Neural progenitor cell (in vitro differentiated cells): ENCODE data around the gene NEURL1. TPM values are rescaled to one million over a fixed set of nuclear protein-coding genes. Genes with fewer than 3 reads are reported as not detected.

ENCODE experiments used
- DNase-seq: peaks from one replicate; pipeline ENCODE4 v3.0.0-alpha.2; 2016; ENCODE audit warnings: low spot score
- H2AFZ ChIP-seq: fragments of 200-600 bp; sonication (generic); replicated peaks from 2 replicates; pipeline ENCODE4 v1.6.1; 2016; ENCODE audit warnings: antibody characterized with exemption
- H3F3A ChIP-seq: fragments of 200-600 bp; sonication (generic); 2 replicates; pipeline ENCODE4 v1.6.1; 2016; ENCODE audit warnings: antibody characterized with exemption, low read depth
- H3K27ac ChIP-seq: fragments of 200-600 bp; sonication (generic); 2 replicates; pipeline ENCODE4 v1.5.1; 2016; ENCODE audit warnings: mild to moderate bottlenecking
- H3K27me3 ChIP-seq: fragments of 200-600 bp; sonication (generic); 2 replicates; pipeline ENCODE4 v1.6.1; 2016; ENCODE audit warnings: mild to moderate bottlenecking, moderate library complexity
- H3K36me3 ChIP-seq: fragments of 200-600 bp; sonication (generic); 2 replicates; pipeline ENCODE4 v1.5.1; 2016
- H3K4me1 ChIP-seq: fragments of 200-600 bp; sonication (generic); 2 replicates; pipeline ENCODE4 v1.6.1; 2016; ENCODE audit warnings: mixed run types
- H3K4me2 ChIP-seq: fragments of 200-600 bp; sonication (generic); 2 replicates; pipeline ENCODE4 v1.6.1; 2016
- H3K4me3 ChIP-seq: fragments of 200-600 bp; sonication (generic); 2 replicates; pipeline ENCODE4 v1.5.1; 2016
- H3K79me2 ChIP-seq: fragments of 200-600 bp; sonication (generic); 2 replicates; pipeline ENCODE4 v1.6.1; 2016; ENCODE audit warnings: low read depth
- H3K9ac ChIP-seq: fragments of 200-600 bp; sonication (generic); 2 replicates; pipeline ENCODE4 v1.6.1; 2016
- H3K9me3 ChIP-seq: fragments of 200-600 bp; sonication (generic); 2 replicates; pipeline ENCODE4 v1.5.1; 2016; ENCODE audit warnings: low read depth
- H4K20me1 ChIP-seq: fragments of 200-600 bp; sonication (generic); 2 replicates; pipeline ENCODE4 v1.6.1; 2016; ENCODE audit warnings: low read depth
- H3K27ac Mint-ChIP-seq: 3 replicates; pipeline ENCODE4 v1.8.0; 2021; ENCODE audit warnings: mixed read lengths
- H3K27me3 Mint-ChIP-seq: 2 replicates; pipeline ENCODE4 v1.8.0; 2022; ENCODE audit warnings: low read depth, mild to moderate bottlenecking, inconsistent platforms, moderate library complexity, mixed read lengths; ENCODE audit not compliant: insufficient read depth
- H3K36me3 Mint-ChIP-seq: 3 replicates; pipeline ENCODE4 v1.8.0; 2021; ENCODE audit warnings: mixed read lengths
- H3K4me1 Mint-ChIP-seq: 3 replicates; pipeline ENCODE4 v1.8.0; 2021; ENCODE audit warnings: mixed read lengths
- H3K4me3 Mint-ChIP-seq: 3 replicates; pipeline ENCODE4 v1.8.0; 2021; ENCODE audit warnings: mild to moderate bottlenecking, moderate library complexity, mixed read lengths
- H3K9me3 Mint-ChIP-seq: 3 replicates; pipeline ENCODE4 v1.8.0; 2020; ENCODE audit warnings: mixed read lengths
- CTCF ChIP-seq: fragments of 200-600 bp; sonication (generic); IDR thresholded peaks from 2 replicates; pipeline ENCODE4 v1.5.1; 2017; ENCODE audit warnings: antibody characterized with exemption, mild to moderate bottlenecking
- EZH2 ChIP-seq: fragments of 200-600 bp; sonication (generic); IDR thresholded peaks from 2 replicates; pipeline ENCODE4 v1.6.1; 2017; ENCODE audit warnings: antibody characterized with exemption, mild to moderate bottlenecking, moderate library complexity
- EZH2phosphoT487 ChIP-seq: fragments of 200-600 bp; sonication (generic); IDR thresholded peaks from 2 replicates; pipeline ENCODE4 v1.6.1; 2017; ENCODE audit warnings: antibody characterized with exemption
- total RNA-seq: library from RNA; depleted of rRNA; stranded (reverse); fragments of >200 nt; gene quantifications from 2 replicates; pipeline ENCODE4 v1.2.3, GENCODE V29; 2015; ENCODE audit warnings: low replicate concordance

NEURL1 gene
- total RNA-seq, 1 donor from 2014 or later, result 0.06 TPM

GRCh38 chr10:103619424-103620351, 126.2 kb downstream of the NEURL1 start:
- H3K4me3 ChIP-seq, result no peak overlapping the region
- no peak overlapping the region for H3K4me3 Mint-ChIP-seq
- H3K27ac ChIP-seq, result no peak overlapping the region
- no peak overlapping the region for H2AFZ ChIP-seq
- H3K9ac ChIP-seq, result no peak overlapping the region
- no peak overlapping the region for H3K4me2 ChIP-seq
- H3K36me3 ChIP-seq, result no peaks in the 10 kb centered on the region
- no peaks in the 10 kb centered on the region for H3K4me1 ChIP-seq
- H3K27me3 ChIP-seq, result no peaks in the 10 kb centered on the region
- H3K9me3 ChIP-seq, result no peaks in the 10 kb centered on the region
- H3K36me3 Mint-ChIP-seq, result peaks cover 7% of the 10 kb centered on the region
- DNase-seq, result no peak
- H4K20me1 ChIP-seq, result no peaks in the 10 kb centered on the region
- H3K27me3 Mint-ChIP-seq, result peaks cover 2% of the 10 kb centered on the region
- TF ChIP-seq EZH2phosphoT487, result no peak
- no peak for TF ChIP-seq EZH2
- no peak for TF ChIP-seq CTCF
- H3F3A ChIP-seq, result no peaks in the 10 kb centered on the region
- H3K4me1 Mint-ChIP-seq, result peaks cover 5% of the 10 kb centered on the region
- H3K9me3 Mint-ChIP-seq, result no peaks in the 10 kb centered on the region
- H3K79me2 ChIP-seq, result no peaks in the 10 kb centered on the region
- no peak overlapping the region for H3K27ac Mint-ChIP-seq

GRCh38 chr10:103620352-103620740, 126.8 kb downstream of the NEURL1 start:
- TF ChIP-seq EZH2phosphoT487 (no peak), EZH2 (no peak), CTCF (no peak)
- no peaks in the 10 kb centered on the region for H3K27me3 ChIP-seq
- DNase-seq, result no peak
- H2AFZ ChIP-seq, result no peak overlapping the region
- H4K20me1 ChIP-seq, result no peaks in the 10 kb centered on the region
- H3K9me3 ChIP-seq, result no peaks in the 10 kb centered on the region
- H3K27ac Mint-ChIP-seq, result no peak overlapping the region
- H3K27me3 Mint-ChIP-seq, result no peaks in the 10 kb centered on the region
- H3K9me3 Mint-ChIP-seq, result no peaks in the 10 kb centered on the region
- H3K4me3 Mint-ChIP-seq, result no peak overlapping the region
- no peak overlapping the region for H3K27ac ChIP-seq
- peaks cover 2% of the 10 kb centered on the region for H3K4me1 Mint-ChIP-seq
- H3K36me3 Mint-ChIP-seq, result peaks cover 7% of the 10 kb centered on the region
- no peak overlapping the region for H3K4me2 ChIP-seq
- H3K36me3 ChIP-seq, result no peaks in the 10 kb centered on the region
- H3K9ac ChIP-seq, result no peak overlapping the region
- H3K79me2 ChIP-seq, result no peaks in the 10 kb centered on the region
- no peaks in the 10 kb centered on the region for H3F3A ChIP-seq
- no peaks in the 10 kb centered on the region for H3K4me1 ChIP-seq
- H3K4me3 ChIP-seq, result no peak overlapping the region

GRCh38 chr10:103620891-103621782, 127.6 kb downstream of the NEURL1 start:
- Histone ChIP-seq H3K4me1 (no peaks in the 10 kb centered on the region), H4K20me1 (no peaks in the 10 kb centered on the region), H3K9me3 (no peaks in the 10 kb centered on the region), H3K9ac (no peak overlapping the region), H3K4me2 (no peak overlapping the region), H3K4me3 (no peak overlapping the region), H3K27ac (no peak overlapping the region), H3K79me2 (no peaks in the 10 kb centered on the region), H3F3A (no peaks in the 10 kb centered on the region), H3K27me3 (no peaks in the 10 kb centered on the region), H2AFZ (no peak overlapping the region), H3K36me3 (no peaks in the 10 kb centered on the region)
- Mint-ChIP-seq H3K4me3 (no peak overlapping the region), H3K36me3 (peaks cover 9% of the 10 kb centered on the region), H3K27ac (peak overlapping the region; percentile 25), H3K27me3 (no peaks in the 10 kb centered on the region), H3K9me3 (no peaks in the 10 kb centered on the region), H3K4me1 (no peaks in the 10 kb centered on the region)
- TF ChIP-seq EZH2 (no peak), EZH2phosphoT487 (no peak), CTCF (no peak)
- no peak for DNase-seq
